GM19023 (cell line): ENCODE data around the gene UVRAG.

Source experiments
- ATAC-seq: cut with Tn5 transposase; IDR thresholded peaks from one replicate; pipeline ENCODE4 v1.9.1; 2021; ENCODE audit warnings: mild to moderate bottlenecking, moderate library complexity; ENCODE audit not compliant: unreplicated experiment

Gene UVRAG

GRCh38 chr11:75802913-75803820 is 11.8 kb upstream of the UVRAG start:
- ATAC-seq, result no peak

GRCh38 chr11:75809111-75809510 is 5.9 kb upstream of the UVRAG start:
- ATAC-seq, result no peak

DNA sequence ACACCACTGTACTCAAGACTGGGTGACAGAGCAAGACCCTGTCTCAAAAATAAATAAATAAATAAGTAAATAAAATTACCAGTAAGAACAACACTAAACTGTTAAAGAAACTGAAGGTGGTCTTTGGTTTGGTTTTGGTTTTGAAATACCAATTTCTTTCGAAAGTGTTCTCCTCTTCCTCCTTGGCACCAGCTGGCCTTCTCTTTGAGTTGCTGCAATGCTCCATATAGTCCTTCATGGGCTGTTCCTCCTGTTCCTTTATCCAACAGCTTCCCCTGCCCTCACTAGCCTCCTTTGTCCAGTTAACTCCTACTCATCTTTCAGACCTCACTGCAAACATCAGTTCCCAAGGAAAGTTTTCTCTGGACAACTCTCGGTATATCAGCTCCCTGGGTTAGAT is 5.0 kb upstream of the UVRAG start:
- no peak for ATAC-seq

GRCh38 chr11:75810637-75811390 is 4.2 kb upstream of the UVRAG start:
- ATAC-seq, result no peak

GRCh38 chr11:75811485-75811884 is 3.5 kb upstream of the UVRAG start:
- no peak for ATAC-seq

GRCh38 chr11:75812542-75813040 is 2.4 kb upstream of the UVRAG start:
- ATAC-seq, result no peak

- no peak for ATAC-seq
Measured at GRCh38 chr11:75813124-75813523, 1.9 kb upstream of the UVRAG start.

- no peak for ATAC-seq
Measured at GRCh38 chr11:75813622-75814039, 1.4 kb upstream of the UVRAG start.

DNA sequence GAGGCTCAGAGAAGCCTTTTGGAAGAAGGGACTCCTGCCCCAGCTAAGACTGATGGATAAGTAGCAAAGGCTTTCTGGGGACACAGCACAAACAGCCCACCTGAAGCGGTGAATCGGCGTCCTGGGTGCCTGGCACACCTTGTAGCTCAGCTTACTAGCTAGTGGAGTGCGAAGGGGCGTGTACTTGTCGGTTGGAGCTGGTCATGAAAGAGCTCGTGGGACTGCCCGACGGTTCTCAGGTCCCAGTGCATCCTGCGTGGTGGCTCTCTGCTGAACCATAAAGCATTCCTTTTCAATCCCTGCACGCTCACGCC is 690 bp upstream of the UVRAG start:
- ATAC-seq, result peak; percentile 30

DNA sequence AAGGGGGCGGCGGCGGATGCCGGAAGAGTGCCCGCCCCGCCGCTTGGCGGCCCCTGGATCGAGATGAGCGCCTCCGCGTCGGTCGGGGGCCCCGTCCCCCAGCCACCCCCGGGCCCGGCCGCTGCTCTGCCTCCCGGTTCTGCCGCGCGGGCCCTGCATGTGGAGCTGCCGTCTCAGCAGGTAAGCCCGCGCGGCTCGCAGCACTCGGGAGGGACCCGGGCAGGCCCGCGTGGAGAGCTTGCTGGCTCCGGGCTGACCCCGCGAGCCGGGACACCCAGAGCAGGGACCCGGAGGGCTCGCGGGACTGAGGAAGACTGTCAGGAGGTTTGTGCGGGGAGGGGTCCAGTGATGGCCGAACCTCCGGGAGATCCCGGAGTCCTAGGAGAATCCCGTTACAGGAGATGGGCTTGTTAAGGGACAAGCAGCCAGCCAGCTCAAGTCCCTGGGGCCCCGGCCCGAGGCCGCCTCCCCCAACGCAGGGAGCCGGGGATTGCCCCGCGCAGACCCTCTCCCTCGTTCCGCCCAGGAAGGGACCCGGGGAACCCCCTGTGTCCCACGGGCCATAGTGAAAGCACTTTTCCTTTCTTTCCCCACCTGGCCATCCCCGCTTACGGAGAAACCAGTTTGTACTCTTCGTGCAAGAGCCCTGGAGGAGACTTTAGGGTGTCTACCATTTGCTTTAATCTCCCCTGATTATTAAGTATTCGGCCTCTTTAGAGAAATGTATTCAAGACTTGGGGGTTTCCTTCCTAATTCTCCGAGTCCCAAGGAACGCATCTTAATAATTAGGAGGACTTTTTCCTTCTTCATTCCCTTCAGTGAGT is 547 bp downstream of the UVRAG start:
- peak; percentile 24 for ATAC-seq

DNA sequence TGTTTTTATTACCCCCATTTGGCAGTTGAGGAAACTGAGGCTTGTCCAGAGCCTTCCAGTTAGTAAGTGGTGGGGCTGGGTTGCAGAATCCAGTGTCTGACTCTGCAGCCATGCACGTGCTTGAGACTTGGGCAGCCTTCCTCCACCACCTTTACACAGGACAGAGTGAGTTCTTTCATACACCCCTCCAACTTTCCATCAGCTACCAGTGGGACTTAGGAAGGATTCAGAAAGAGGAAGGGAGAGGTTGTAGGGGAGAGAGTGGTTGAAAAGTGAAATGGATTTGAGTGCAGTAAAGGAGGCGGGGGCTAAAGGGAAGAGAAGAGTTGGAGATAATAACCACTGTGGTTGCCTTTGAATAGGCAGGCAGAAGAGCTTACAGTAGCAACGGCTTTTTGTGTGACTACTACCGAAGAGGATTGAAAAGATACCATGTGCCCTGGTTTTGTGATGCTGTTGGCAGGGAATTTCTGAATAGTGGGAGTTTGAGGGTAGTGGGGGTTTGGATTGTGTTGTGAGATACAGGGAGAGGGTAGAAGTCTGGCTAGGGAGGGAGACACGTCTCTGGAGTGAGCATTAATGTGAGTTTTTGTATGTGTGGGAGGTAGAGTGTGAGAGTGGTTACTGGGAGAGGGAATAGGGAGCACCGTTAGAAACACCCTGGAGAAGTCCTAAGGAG is 1.7 kb downstream of the UVRAG start:
- no peak for ATAC-seq

DNA sequence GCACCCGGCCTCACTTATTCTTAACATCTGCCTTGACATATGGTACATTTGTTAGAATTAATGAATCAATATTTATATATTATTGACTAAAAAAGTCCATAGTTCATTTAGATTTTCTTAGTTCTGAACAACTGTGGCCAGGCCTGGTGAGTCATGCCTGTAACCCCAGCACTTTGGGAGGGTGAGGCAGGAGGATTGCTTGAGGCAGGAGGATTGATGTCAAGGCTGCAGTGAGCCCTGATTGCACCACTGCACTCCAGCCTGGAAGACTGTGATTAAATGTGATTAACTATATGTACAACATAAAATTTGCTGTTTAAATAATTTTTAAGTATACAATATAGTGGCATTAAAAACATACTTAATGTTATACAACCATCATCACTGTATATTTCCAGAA is 5.6 kb downstream of the UVRAG start:
- no peak for ATAC-seq

DNA sequence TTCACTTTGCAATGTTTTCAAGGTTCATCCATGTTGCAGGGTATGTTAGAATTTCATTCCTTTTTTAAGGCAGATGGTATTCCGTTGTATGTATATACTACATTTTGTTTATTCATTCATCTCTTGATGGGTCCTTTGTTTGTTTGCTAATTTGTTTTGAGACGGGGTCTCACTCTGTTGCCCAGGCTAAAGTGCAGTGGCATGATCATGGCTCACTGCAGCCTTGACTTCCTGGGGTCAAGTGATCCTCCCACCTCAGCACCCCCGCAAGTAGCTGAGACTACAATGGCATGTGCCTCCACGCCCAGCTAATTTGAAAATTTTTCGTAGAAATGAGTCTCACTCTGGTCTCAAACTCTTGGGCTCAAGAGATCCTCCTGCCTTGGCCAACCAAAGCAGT is 6.2 kb downstream of the UVRAG start:
- no peak for ATAC-seq

DNA sequence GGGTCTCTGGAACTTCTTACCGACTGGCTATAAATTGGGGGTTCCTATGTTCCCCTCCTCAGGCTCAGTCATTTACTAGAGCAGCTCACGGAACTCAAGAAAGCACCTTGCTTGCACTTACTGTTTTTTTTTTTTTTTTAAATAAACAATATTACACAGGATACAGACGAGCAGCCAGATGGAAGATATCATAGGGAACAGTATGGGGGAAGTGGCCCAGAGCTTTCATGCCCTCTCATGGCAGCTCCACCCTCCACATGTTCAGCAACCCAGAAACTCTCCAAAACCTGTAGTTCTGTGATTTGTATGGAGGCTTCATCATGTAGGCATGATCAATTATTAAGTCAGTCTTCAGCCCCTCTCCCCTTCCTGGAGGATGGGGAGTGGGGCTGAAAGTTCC is 7.5 kb downstream of the UVRAG start:
- no peak for ATAC-seq

DNA sequence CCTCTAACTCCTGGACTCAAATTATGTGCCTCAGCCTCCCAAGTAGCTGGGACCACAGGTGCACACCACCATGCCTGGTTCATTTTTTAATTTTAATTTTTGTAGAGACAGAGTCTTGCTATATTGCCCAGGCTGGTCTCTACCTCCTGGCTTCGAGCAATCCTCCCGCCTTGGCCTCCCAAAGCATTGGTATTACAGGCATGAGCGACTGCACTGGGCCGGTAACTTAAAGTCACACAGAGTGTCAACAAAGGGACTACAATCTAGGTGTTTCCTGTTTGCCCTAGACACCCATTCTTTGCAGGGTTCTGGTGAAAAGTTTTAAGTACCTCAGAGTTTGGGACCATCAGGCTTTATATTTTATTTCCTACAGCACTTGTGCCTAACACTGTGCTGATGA is 8.4 kb downstream of the UVRAG start:
- ATAC-seq, result no peak

DNA sequence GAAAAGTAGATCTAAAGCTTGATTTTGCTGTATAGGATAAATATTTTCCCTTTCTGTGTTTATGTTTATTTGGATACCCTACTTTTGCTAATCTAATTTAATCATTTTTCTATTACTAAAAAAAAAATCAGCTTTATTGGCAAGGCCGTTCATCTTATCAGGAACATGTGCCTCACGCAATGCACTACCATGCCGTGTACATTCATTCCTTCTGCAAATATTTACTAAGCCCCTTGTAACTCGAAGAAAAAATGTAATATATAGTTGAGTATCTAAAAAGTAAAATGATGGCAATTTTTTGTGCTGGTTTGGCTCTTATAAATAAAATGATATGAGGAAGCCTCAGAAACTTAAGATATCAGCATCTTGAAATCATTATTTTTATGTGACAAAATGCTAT is 8.9 kb downstream of the UVRAG start:
- ATAC-seq, result no peak

DNA sequence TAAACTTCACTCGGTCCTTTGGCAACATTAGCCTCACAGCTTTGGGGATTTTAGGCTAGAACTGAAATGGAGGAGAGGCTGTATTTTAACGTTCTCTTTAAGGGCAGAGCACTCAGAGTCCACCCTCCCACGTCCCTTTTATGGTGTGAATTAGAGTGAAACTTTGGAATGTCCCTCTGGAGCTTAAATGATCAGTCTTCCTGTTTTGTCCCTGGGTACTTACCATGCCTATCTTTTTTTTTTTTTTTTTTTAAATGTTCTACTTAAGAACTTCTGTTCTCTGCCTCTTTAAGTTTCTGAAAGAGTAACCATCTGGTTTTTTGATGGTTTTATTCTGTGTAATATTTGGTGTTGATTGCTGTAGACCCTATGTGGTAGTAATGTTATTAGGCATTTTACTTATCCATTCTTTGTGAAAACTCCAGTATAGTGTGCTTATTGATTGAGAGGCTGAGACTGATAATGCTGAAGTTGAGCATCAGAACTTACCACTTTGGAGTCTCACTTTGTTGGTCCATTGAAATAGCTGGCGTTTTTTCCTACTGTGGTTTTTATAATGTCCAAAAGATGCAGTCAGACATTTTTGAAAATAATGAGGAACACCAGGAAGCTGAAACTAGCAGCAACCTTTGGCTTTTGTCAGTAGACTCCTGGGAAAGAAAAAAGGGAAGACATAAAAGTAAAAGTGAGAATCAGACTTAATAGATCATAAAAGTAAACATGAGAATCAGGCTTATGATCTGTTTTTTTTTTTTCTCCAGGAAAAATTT is 11.6 kb downstream of the UVRAG start:
- ATAC-seq, result no peak

GRCh38 chr11:75827562-75827961 is 12.6 kb downstream of the UVRAG start:
- ATAC-seq, result no peak

DNA sequence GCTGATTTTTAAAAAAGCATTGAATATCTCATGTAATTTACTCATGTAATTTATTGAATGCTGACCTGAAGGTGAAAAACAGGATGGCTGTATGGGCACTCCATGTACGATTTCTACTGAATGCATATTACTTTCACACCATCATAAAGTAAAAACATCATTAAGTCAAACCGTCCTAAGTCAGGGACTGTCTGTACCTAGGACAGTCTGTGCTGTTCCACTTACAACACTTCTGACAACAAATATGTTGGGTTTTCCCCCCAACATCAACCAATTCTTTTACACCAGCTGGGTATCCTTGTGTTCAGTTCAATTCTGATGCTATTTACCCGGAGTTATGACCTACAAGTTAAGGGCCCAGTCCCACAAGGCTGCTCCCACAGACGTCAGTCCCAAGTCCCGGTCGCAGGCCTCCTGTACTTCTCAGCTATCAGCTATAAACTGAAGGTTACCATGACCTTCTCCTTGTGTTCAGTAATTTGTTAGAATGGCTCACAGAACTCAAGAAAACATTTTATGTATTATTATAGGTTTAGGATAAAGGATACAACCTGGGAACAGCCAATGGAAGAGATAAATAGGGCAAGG is 17.0 kb downstream of the UVRAG start:
- no peak for ATAC-seq

- no peak for ATAC-seq
Measured at GRCh38 chr11:75834728-75835127, 19.7 kb downstream of the UVRAG start.
